Cardiac muscle cell (in vitro differentiated cells and primary cell): Measurements from ENCODE around the gene C19orf73. TPM values are rescaled to one million over a fixed set of nuclear protein-coding genes. Genes with fewer than 3 reads are reported as not detected.
A peak's percentile ranks its signal among the peaks of the same experiment; 100 is the strongest.

ENCODE experiments used
- DNase-seq, 2 donors: peaks; one replicate each; pipeline versions ENCODE4 v3.0.0 to v3.0.0-alpha.2; 2010 to 2017; ENCODE audit warnings: low read depth in 1 of 2, low spot score in 1 of 2
- H3K27ac ChIP-seq: fragments of 200-600 bp; sonication (generic); 2 replicates; pipeline ENCODE4 v1.5.1; 2016
- H3K27me3 ChIP-seq: fragments of 200-600 bp; sonication (generic); 2 replicates; pipeline ENCODE4 v1.6.0; 2016; ENCODE audit warnings: control low read depth
- H3K36me3 ChIP-seq: fragments of 200-600 bp; sonication (generic); 2 replicates; pipeline ENCODE4 v1.5.1; 2016; ENCODE audit warnings: control low read depth
- H3K4me1 ChIP-seq: fragments of 200-600 bp; sonication (generic); 2 replicates; pipeline ENCODE4 v1.8.1; 2017; ENCODE audit warnings: low read depth, mild to moderate bottlenecking, mixed run types
- H3K4me3 ChIP-seq: fragments of 200-600 bp; sonication (generic); 2 replicates; pipeline ENCODE4 v1.5.1; 2016; ENCODE audit warnings: mild to moderate bottlenecking
- H3K9me3 ChIP-seq: fragments of 200-600 bp; sonication (generic); 2 replicates; pipeline ENCODE4 v1.5.1; 2017; ENCODE audit warnings: low read depth, mild to moderate bottlenecking, control low read depth
- CTCF ChIP-seq: IDR thresholded peaks from 2 replicates; pipeline ENCODE4 v1.5.1; 2012; ENCODE audit warnings: low read depth, mild to moderate bottlenecking, low read length
- polyA plus RNA-seq: library from polyadenylated mRNA; unstranded; fragments of >200 nt; fragmentation: Nextera tagmentation; extraction: Ambion mirVana; gene quantifications from 2 replicates; pipeline ENCODE4 v1.2.1, GENCODE V29; 2016
- total RNA-seq: library from RNA; depleted of rRNA; stranded (reverse); fragments of >200 nt; gene quantifications from 2 replicates; pipeline ENCODE4 v1.2.3, GENCODE V29; 2016

Gene C19orf73
- total and polyA plus RNA-seq, 2 experiments from 2014 or later = 9.6 to 12.5 TPM

DNA sequence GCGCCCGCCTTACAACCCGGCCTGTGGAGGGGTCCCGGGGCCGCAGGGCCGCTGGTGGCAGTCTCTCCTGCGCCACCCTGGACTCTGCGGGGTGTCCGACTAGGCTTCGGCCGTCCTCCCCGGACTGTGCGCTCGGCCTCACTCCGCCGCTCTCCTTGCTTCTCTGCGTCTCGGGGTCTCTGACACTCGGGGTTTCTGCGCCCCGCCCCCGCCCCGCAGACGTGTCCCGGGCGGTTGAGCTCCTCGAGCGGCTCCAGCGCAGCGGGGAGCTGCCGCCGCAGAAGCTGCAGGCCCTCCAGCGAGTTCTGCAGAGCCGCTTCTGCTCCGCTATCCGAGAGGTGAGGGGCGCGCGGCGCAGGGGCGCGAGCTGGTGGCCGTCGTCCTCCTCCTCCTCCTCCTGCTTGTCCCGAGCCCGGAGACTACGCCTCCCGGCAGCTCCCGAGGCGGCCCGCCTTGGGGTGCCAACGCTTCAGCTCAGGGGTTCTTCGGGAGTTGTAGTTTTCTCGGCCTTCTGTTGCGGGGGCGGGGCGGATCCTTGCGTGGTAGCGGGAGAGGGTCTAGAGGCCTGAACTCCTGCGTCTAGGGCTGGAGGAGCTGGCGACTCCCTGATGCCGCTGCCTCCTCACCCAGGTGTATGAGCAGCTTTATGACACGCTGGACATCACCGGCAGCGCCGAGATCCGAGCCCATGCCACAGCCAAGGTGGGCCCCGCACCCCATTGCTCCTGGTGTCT is 4.1 kb downstream of the C19orf73 start:
- H3K4me1 ChIP-seq = peaks cover 40% of the 10 kb centered on the region
- no peaks in the 10 kb centered on the region for H3K9me3 ChIP-seq
- no peaks in the 10 kb centered on the region for H3K27me3 ChIP-seq
- peak; percentile 69 to 90 for DNase-seq
- peak overlapping the region; percentile 88 for H3K27ac ChIP-seq
- H3K4me3 ChIP-seq = peak overlapping the region; percentile 47
- no peak for TF ChIP-seq CTCF
- no peaks in the 10 kb centered on the region for H3K36me3 ChIP-seq

DNA sequence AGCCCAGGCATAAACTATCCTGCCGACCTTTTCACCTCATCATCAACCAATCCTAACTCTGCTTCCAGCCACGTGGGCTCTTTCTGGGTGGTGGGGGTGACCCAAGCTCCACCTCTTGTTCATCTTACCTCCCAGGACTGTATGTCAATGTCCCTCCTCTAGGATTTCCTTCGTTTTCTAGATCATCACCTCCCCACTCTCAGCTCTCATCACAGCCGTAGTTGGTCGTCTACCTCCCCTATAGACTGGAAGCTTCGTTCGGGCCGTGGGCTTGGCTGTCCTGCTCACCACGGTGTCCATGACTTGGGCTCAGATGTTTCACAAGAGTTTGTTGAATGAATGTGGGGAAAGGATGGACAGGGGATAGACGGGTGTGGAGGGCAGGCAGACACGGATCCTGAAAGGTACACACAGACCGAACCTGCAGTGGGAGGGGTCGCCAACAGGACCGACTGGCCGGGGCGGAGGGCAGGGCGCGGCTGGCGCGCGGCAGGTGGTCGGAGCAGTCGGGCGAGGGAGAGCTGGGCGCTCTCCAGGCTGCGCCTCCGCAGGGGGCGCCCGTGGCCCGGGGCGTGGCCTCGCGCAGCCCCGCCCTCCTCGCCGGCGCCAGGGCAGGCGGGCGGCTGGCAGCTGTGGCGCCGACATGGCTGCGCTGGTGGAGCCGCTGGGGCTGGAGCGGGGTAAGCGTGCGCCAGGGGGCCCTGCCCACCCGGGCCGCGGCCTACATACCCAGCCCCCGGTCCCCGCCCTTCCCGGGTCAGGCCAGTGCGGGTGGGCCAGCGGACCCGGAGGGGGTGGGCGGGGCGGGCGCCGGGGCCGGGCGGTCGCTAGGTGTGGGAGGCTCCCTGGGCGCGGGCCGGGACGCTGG is 4.9 kb downstream of the C19orf73 start, which contains the start of gene LIN7B:
TSS of gene LIN7B (plus strand) at position 609 of the 868 bp plus-strand sequence. CDS start at position 644, 35 bp downstream.
- H3K4me1 ChIP-seq = peaks cover 48% of the 10 kb centered on the region
- H3K9me3 ChIP-seq = no peaks in the 10 kb centered on the region
- DNase-seq = peak; percentile 73 to 94
- H3K4me3 ChIP-seq = peak within 1 kb of the TSS; percentile 47
- peak within 1 kb of the TSS; percentile 88 for H3K27ac ChIP-seq
- peaks cover 3% of the 10 kb centered on the region for H3K36me3 ChIP-seq
- peak; percentile 38 for TF ChIP-seq CTCF
- no peaks in the 10 kb centered on the region for H3K27me3 ChIP-seq

DNA sequence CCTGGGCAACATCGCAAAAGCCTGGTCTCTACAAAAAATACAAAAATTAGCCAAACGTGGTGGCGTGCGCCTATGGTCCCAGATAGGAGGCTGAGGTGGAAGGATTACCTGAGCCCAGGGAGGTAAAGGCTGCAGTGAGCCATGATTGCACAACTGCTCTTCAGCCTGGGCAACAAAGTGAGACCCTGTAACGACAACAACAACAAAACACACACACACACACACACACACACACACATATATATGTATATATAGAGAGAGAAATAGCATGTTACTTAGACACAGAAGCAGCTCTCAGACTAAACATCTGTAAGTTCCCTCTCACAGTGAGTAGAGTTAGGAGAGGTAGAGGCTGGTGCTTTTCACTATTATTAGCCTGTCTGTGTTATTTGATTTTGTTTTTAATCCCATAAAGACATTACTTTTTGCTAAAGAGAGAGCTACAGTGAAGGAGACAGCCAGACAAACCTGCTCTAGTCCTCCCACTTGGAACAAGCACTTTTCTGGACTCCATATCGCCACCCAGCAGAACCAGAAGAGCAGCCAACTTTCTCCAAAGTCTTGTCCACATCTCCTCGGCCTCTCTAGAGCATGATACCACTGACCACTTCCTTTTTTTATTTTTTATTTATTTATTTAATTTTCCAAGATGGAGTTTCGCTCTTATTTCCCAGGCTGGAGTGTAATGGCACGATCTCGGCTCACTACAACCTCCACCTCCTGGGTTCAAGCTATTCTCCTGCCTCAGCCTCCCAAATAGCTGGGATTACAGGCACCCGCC is 7.5 kb downstream of the C19orf73 start:
- peak overlapping the region; percentile 83 for H3K27ac ChIP-seq
- no peak for TF ChIP-seq CTCF
- no peaks in the 10 kb centered on the region for H3K27me3 ChIP-seq
- no peak overlapping the region for H3K4me3 ChIP-seq
- H3K9me3 ChIP-seq = no peaks in the 10 kb centered on the region
- DNase-seq = no peak
- H3K4me1 ChIP-seq = peaks cover 49% of the 10 kb centered on the region
- H3K36me3 ChIP-seq = peaks cover 25% of the 10 kb centered on the region

GRCh38 chr19:49110567-49110966 is 8.4 kb downstream of the C19orf73 start:
- DNase-seq = no peak
- Histone ChIP-seq H3K9me3 (no peaks in the 10 kb centered on the region), H3K27ac (peak overlapping the region; percentile 83), H3K4me1 (peaks cover 49% of the 10 kb centered on the region), H3K36me3 (peaks cover 27% of the 10 kb centered on the region), H3K27me3 (no peaks in the 10 kb centered on the region), H3K4me3 (no peak overlapping the region)
- no peak for TF ChIP-seq CTCF

- H3K36me3 ChIP-seq = peaks cover 34% of the 10 kb centered on the region
- no peak for DNase-seq
These were observed 9.2 kb downstream of the C19orf73 start for GRCh38 chr19:49109569-49110233.

More at GRCh38 chr19:49109569-49110233, 9.2 kb downstream of the C19orf73 start:
- Histone ChIP-seq H3K9me3 (no peaks in the 10 kb centered on the region), H3K4me3 (no peak overlapping the region), H3K27me3 (no peaks in the 10 kb centered on the region), H3K4me1 (peaks cover 45% of the 10 kb centered on the region), H3K27ac (peak overlapping the region; percentile 83)
- no peak for TF ChIP-seq CTCF
